GM12865 (cell line): ENCODE data around the gene CHST11.
A peak's percentile ranks its signal among the peaks of the same experiment; 100 is the strongest.
"Not testable (repeated sequence)": the region's sequence is repeated elsewhere in the genome, so short reads cannot be mapped to it uniquely, and the experiment has no call there.

Experiments used
- DNase-seq: peaks from one replicate; pipeline ENCODE4 v3.0.0; 2010; ENCODE audit warnings: low read depth
- H3K4me3 ChIP-seq: 2 replicates; pipeline ENCODE4 v1.5.1; 2011; ENCODE audit warnings: mild to moderate bottlenecking, low read depth, low read length, control low read depth
- TF ChIP-seq, protein P1 (sequence below): IDR thresholded peaks from 2 replicates; pipeline ENCODE4 v1.5.1; 2011; ENCODE audit warnings: low read length, control low read depth, low read depth, inconsistent platforms; ENCODE audit not compliant: insufficient read depth; ENCODE audit errors: missing control alignments

Gene CHST11

DNA sequence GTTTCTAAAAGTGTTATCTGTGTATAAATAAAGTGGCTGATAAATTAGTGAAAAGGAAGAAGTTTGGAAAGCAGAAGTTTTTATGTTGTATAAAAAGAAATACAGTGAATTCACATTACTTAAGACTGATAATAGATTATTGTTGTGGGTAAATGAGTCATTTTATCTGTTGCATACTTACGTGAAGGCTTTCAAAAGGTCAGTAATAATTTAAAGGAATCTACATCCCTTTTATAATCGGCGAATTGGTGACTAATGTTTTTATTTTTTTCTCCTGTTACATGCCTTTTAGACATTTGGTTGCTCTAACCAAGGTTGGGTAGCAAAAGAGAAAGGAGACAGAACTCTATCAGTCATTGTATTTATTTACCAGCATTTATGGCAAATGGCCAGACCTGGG, 345.5 kb downstream of the CHST11 start:
- TF ChIP-seq, protein P1, sequence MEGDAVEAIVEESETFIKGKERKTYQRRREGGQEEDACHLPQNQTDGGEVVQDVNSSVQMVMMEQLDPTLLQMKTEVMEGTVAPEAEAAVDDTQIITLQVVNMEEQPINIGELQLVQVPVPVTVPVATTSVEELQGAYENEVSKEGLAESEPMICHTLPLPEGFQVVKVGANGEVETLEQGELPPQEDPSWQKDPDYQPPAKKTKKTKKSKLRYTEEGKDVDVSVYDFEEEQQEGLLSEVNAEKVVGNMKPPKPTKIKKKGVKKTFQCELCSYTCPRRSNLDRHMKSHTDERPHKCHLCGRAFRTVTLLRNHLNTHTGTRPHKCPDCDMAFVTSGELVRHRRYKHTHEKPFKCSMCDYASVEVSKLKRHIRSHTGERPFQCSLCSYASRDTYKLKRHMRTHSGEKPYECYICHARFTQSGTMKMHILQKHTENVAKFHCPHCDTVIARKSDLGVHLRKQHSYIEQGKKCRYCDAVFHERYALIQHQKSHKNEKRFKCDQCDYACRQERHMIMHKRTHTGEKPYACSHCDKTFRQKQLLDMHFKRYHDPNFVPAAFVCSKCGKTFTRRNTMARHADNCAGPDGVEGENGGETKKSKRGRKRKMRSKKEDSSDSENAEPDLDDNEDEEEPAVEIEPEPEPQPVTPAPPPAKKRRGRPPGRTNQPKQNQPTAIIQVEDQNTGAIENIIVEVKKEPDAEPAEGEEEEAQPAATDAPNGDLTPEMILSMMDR, result no peak
- no peak for DNase-seq
- no peak overlapping the region for H3K4me3 ChIP-seq

- no peak overlapping the region for H3K4me3 ChIP-seq
- TF ChIP-seq, protein P1, result no peak
- DNase-seq, result no peak
Measured at GRCh38 chr12:104805186-104805585, 348.4 kb downstream of the CHST11 start.

DNA sequence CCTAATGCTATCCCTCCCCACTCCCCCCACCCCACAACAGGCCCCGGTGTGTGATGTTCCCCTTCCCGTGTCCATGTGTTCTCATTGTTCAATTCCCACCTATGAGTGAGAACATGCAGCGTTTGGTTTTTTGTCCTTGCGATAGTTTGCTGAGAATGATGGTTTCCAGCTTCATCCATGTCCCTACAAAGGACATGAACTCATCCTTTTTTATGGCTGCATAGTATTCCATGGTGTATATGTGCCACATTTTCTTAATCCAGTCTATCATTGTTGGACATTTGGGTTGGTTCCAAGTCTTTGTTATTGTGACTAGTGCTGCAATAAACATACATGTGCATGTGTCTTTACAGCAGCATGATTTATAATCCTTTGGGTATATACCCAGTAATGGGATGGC, 349.4 kb downstream of the CHST11 start:
- not testable (repeated sequence) for H3K4me3 ChIP-seq, DNase-seq

GRCh38 chr12:104809251-104809650, 352.5 kb downstream of the CHST11 start:
- DNase-seq, result no peak
- no peak overlapping the region for H3K4me3 ChIP-seq
- TF ChIP-seq, protein P1, result no peak

GRCh38 chr12:104809706-104810385, 353.1 kb downstream of the CHST11 start:
- TF ChIP-seq, protein P1, result no peak
- H3K4me3 ChIP-seq, result no peak overlapping the region
- peak; percentile 18 for DNase-seq
